Astrocyte (in vitro differentiated cells and primary cell): ENCODE data around the gene OSBPL1A.

Experiments
- CTCF ChIP-seq: IDR thresholded peaks from 2 replicates; pipeline ENCODE4 v1.5.1; 2011; ENCODE audit warnings: low read depth, mild to moderate bottlenecking, inconsistent platforms, low read length, moderate library complexity; ENCODE audit not compliant: insufficient read depth
- EZH2 ChIP-seq: IDR thresholded peaks from 2 replicates; pipeline ENCODE4 v1.6.1; 2012; ENCODE audit warnings: mild to moderate bottlenecking, low read length, inconsistent platforms; ENCODE audit not compliant: insufficient read depth

GRCh38 chr18:24321071-24321470 lies 76.6 kb downstream of the OSBPL1A start:
- no peak for TF ChIP-seq CTCF
- no peak for TF ChIP-seq EZH2
